Prostate gland (tissue), 2 donors: ENCODE measurements around the gene AUTS2. TPM values are rescaled to one million over a fixed set of nuclear protein-coding genes. Genes with fewer than 3 reads are reported as not detected.

ENCODE experiments used
- DNase-seq: peaks from one replicate; pipeline ENCODE4 v3.0.0-alpha.2; 2019; ENCODE audit warnings: low spot score
- H3K27ac ChIP-seq, 2 donors: fragments of 200-600 bp; sonication (generic); 2 replicates each; pipeline ENCODE4 v1.5.1; 2017 to 2019
- H3K27me3 ChIP-seq: fragments of 200-600 bp; sonication (generic); replicated peaks from 2 replicates; pipeline ENCODE4 v1.5.1; 2019; ENCODE audit not compliant: insufficient read depth
- H3K36me3 ChIP-seq, 2 donors: fragments of 200-600 bp; sonication (generic); 1 replicate in 1 of 2; 2 replicates in 1 of 2; pipeline versions ENCODE4 v1.5.1 to v1.8.1; 2017 to 2019
- H3K4me1 ChIP-seq: fragments of 200-600 bp; sonication (generic); replicated peaks from 2 replicates; pipeline ENCODE4 v1.5.1; 2019
- H3K4me3 ChIP-seq, 2 donors: fragments of 200-600 bp; sonication (generic); 2 replicates each; pipeline ENCODE4 v1.5.1; 2017 to 2019
- H3K9me3 ChIP-seq: fragments of 200-600 bp; sonication (generic); 2 replicates; pipeline ENCODE4 v1.5.1; 2017
- POLR2A ChIP-seq: fragments of 450-650 bp; IDR thresholded peaks from one replicate; pipeline ENCODE4 v1.6.1; 2016; ENCODE audit warnings: antibody characterized with exemption, mild to moderate bottlenecking
- POLR2AphosphoS5 ChIP-seq: sonication (generic); formaldehyde crosslinking; IDR thresholded peaks from one replicate; pipeline ENCODE4 v1.6.1; 2017; ENCODE audit warnings: antibody characterized with exemption
- WGBS: methylation state at CpG from one replicate; pipeline ENCODE4 v1.1.5; 2018; 5-methylcytosine and 5-hydroxymethylcytosine counted together
- intact Hi-C: fragments of 100-400 bp; cut with DNase I; formaldehyde crosslinking; loops from one replicate; pipeline ENCODE4 v1.14.2; 2022
- total RNA-seq, 2 donors: library from RNA; depleted of rRNA; stranded (reverse); fragments of >200 nt; gene quantifications; one replicate each; pipeline ENCODE4 v1.1.0, GENCODE V29; 2016
- TF ChIP-seq, protein P1 (sequence below), 4 experiments: fragments of 200-600 bp in 2 of 4; fragments of 450-650 bp in 2 of 4; sonication (generic) in 2 of 4; IDR thresholded peaks; 1 replicate in 3 of 4; 2 replicates in 1 of 4; pipeline ENCODE4 v1.5.1; 2016 to 2019; ENCODE audit warnings: antibody characterized with exemption in 4 of 4, mild to moderate bottlenecking in 2 of 4, moderate library complexity in 2 of 4

AUTS2 gene
- total RNA-seq, 2 donors from 2014 or later = 25.0 to 55.2 TPM

DNA sequence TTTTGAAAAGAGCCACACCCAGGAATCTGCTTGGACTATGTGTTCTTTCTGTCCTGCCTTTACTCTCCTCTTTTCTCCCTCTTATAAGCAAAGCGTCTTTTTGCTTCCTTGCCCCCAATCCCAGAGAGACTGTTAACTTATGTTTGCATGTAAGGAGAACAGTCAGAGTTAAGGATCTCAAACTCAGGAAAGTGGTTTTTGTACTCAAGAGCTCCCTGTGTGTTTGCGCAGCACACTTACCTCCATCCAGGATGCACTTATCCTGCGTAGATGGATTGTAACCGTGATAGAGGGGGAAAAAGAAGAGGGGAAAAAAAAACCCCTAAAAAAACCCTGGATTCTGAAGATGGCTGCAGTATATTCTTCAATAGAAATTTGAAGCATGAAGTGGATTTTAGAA lies 228.9 kb downstream of the AUTS2 start:
- Histone ChIP-seq H3K27me3 (no peaks in the 10 kb centered on the region), H3K9me3 (no peaks in the 10 kb centered on the region), H3K4me3 (no peak overlapping the region), H3K36me3 (no peaks in the 10 kb centered on the region), H3K4me1 (no peaks in the 10 kb centered on the region), H3K27ac (no peak overlapping the region)
- intact Hi-C loops = no loop called here
- DNase-seq = no peak
- 89% methylated on average over 4 of the region's 4 CpGs for WGBS
- TF ChIP-seq, protein P1, sequence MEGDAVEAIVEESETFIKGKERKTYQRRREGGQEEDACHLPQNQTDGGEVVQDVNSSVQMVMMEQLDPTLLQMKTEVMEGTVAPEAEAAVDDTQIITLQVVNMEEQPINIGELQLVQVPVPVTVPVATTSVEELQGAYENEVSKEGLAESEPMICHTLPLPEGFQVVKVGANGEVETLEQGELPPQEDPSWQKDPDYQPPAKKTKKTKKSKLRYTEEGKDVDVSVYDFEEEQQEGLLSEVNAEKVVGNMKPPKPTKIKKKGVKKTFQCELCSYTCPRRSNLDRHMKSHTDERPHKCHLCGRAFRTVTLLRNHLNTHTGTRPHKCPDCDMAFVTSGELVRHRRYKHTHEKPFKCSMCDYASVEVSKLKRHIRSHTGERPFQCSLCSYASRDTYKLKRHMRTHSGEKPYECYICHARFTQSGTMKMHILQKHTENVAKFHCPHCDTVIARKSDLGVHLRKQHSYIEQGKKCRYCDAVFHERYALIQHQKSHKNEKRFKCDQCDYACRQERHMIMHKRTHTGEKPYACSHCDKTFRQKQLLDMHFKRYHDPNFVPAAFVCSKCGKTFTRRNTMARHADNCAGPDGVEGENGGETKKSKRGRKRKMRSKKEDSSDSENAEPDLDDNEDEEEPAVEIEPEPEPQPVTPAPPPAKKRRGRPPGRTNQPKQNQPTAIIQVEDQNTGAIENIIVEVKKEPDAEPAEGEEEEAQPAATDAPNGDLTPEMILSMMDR (IDR thresholded peaks at IDR 0.05) = no peak
- TF ChIP-seq POLR2A (no peak), POLR2AphosphoS5 (no peak)

DNA sequence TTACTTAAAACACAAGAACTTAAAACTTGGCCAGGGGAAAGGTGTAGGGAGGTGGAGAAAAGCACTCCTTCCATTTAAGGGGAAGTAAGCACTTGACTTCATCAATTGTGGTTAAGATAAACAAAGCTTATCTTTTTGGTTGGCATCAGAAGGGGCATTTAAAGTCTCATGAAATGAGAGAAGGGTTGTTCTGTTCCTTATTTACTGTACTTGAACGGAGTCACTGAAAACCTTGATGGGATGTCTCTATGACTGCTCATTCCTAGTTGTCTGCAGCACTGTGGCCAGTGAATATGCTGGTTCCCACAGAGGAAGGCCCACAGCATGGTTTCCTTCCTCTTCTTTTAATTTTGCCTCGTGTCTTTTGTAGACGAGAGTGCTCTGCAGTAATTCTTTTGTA lies 229.3 kb downstream of the AUTS2 start:
- H3K36me3 ChIP-seq = no peaks in the 10 kb centered on the region
- intact Hi-C loops = no loop called here
- TF ChIP-seq, protein P1 (IDR thresholded peaks at IDR 0.05) = no peak
- TF ChIP-seq POLR2AphosphoS5 = no peak
- no peak for TF ChIP-seq POLR2A
- H3K4me3 ChIP-seq = no peak overlapping the region
- H3K9me3 ChIP-seq = no peaks in the 10 kb centered on the region
- H3K27ac ChIP-seq = no peak overlapping the region
- no peak for DNase-seq
- 66% methylated on average over 3 of the region's 3 CpGs for WGBS
- no peaks in the 10 kb centered on the region for H3K4me1 ChIP-seq
- H3K27me3 ChIP-seq = no peaks in the 10 kb centered on the region

DNA sequence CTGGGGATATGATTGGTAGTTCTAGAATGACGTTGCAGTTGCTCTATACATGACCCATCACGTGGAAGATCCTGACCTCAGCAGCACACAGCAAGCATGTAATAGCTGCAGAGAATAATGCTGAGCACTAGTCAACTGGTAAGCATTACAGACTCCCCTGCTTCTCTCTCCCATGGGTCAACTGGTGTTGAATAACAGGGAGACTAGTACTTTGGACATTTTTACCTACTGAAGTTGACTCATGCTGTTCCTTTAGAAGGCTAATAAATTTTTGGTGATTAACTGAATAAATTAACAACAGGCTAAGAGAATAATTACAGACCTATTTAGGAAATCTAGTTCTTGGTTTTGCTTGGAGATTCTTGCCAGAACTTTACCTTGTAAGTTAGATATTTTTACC lies 234.1 kb downstream of the AUTS2 start:
- DNase-seq = no peak
- Histone ChIP-seq H3K27ac (no peak overlapping the region), H3K36me3 (no peaks in the 10 kb centered on the region), H3K27me3 (no peaks in the 10 kb centered on the region), H3K4me1 (no peaks in the 10 kb centered on the region), H3K4me3 (no peak overlapping the region), H3K9me3 (no peaks in the 10 kb centered on the region)
- intact Hi-C loops = no loop called here
- WGBS = 95% methylated on average over 2 of the region's 2 CpGs
- TF ChIP-seq, protein P1 (IDR thresholded peaks at IDR 0.05) = no peak
- TF ChIP-seq POLR2AphosphoS5 (no peak), POLR2A (no peak)

DNA sequence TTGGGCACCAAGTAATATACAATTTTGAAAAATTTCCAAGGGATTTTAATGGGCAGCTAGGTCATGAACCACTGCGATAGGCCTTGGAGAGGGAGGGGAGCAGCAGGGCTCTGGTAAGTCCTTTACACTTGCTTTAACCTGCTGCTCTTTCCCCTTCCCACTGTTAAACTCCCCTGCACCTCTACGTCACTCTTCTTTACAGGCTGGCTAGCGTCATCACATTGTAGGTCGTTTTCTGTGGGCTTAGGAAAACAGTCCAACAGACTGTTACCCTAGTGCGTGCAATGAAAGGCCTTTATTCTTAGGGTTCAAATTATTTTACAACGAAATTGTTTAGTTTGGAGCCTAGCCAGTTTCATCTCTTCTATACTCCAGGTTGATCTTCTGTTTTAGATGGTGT lies 235.7 kb downstream of the AUTS2 start:
- Histone ChIP-seq H3K9me3 (no peaks in the 10 kb centered on the region), H3K27ac (no peak overlapping the region), H3K4me1 (no peaks in the 10 kb centered on the region), H3K27me3 (no peaks in the 10 kb centered on the region), H3K36me3 (no peaks in the 10 kb centered on the region), H3K4me3 (no peak overlapping the region)
- 76% methylated on average over 6 of the region's 6 CpGs for WGBS
- TF ChIP-seq POLR2A = no peak
- no peak for TF ChIP-seq POLR2AphosphoS5
- TF ChIP-seq, protein P1 (IDR thresholded peaks at IDR 0.05) = no peak
- no peak for DNase-seq
- intact Hi-C loops = no loop called here

DNA sequence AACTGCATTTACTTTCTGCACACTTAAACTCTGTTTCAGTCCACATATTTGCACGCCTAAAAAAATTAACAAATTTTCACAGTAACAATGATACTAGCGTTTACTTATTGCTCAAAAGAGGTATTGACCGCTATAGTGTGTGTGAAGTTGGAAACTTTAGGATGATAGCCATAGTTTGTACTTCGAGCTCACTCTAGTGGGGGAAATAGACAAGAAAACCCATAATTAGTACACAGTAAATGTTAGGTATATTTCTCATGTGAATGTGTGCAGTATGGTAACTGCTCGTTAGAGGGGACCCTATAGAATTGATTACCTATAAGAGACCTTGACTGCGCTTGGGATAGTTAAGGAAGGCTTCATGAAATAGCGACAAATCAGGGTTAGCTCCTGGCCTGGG lies 238.4 kb downstream of the AUTS2 start:
- WGBS = 93% methylated on average over 7 of the region's 7 CpGs
- DNase-seq = no peak
- Histone ChIP-seq H3K27me3 (no peaks in the 10 kb centered on the region), H3K9me3 (no peaks in the 10 kb centered on the region), H3K36me3 (no peaks in the 10 kb centered on the region), H3K4me3 (no peak overlapping the region), H3K27ac (no peak overlapping the region), H3K4me1 (no peaks in the 10 kb centered on the region)
- TF ChIP-seq, protein P1 (IDR thresholded peaks at IDR 0.05) = no peak
- no peak for TF ChIP-seq POLR2AphosphoS5
- no peak for TF ChIP-seq POLR2A
- intact Hi-C loops = no loop called here
